ENCODE measurements around the gene EMC10.

DNA sequence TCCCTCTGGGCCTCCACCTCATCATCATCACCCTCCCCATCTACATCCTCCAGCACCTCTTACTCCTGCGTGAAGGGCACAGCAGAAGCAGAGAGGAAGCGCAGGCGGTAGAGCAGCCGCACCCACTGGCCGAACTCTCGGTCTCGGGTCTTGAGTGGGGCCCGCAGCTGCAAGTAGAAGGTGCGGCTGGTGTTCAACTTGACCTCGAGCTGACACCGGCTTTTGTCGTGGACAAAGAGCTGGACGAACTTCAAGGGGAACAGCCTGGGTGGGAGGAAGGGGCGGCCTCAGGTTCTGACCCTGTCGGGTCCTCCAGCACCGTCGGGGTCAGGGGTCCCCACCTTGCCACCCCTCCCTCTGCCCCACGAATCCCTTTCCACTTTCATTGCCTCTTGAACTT, 8.7 kb upstream of the EMC10 start:
- TF ChIP-seq, protein P1, sequence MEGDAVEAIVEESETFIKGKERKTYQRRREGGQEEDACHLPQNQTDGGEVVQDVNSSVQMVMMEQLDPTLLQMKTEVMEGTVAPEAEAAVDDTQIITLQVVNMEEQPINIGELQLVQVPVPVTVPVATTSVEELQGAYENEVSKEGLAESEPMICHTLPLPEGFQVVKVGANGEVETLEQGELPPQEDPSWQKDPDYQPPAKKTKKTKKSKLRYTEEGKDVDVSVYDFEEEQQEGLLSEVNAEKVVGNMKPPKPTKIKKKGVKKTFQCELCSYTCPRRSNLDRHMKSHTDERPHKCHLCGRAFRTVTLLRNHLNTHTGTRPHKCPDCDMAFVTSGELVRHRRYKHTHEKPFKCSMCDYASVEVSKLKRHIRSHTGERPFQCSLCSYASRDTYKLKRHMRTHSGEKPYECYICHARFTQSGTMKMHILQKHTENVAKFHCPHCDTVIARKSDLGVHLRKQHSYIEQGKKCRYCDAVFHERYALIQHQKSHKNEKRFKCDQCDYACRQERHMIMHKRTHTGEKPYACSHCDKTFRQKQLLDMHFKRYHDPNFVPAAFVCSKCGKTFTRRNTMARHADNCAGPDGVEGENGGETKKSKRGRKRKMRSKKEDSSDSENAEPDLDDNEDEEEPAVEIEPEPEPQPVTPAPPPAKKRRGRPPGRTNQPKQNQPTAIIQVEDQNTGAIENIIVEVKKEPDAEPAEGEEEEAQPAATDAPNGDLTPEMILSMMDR (IDR thresholded peaks at IDR 0.05; ENCODE audit: low read depth, low read length, poor library complexity, severe bottlenecking) = no peak
- no peak for TF ChIP-seq EZH2phosphoT487 (IDR thresholded peaks at IDR 0.05; ENCODE audit: borderline replicate concordance, low read length)
